Liver (tissue), 3 donors: Measurements from ENCODE around the gene DYNC1H1.

Experiments
- JUND ChIP-seq, 2 donors: IDR thresholded peaks; 2 replicates each; pipeline ENCODE4 v1.6.1; 2016; ENCODE audit warnings: antibody characterized with exemption in 2 of 2
- TF ChIP-seq, protein P1 (sequence below): fragments of 150-350 bp; IDR thresholded peaks from 2 replicates; pipeline ENCODE4 v1.5.1; 2017; ENCODE audit warnings: improper control_type of control experiment, low read depth, low read length; ENCODE audit not compliant: missing input control
- donor health status: healthy.
- donor health status: healthy.

DNA sequence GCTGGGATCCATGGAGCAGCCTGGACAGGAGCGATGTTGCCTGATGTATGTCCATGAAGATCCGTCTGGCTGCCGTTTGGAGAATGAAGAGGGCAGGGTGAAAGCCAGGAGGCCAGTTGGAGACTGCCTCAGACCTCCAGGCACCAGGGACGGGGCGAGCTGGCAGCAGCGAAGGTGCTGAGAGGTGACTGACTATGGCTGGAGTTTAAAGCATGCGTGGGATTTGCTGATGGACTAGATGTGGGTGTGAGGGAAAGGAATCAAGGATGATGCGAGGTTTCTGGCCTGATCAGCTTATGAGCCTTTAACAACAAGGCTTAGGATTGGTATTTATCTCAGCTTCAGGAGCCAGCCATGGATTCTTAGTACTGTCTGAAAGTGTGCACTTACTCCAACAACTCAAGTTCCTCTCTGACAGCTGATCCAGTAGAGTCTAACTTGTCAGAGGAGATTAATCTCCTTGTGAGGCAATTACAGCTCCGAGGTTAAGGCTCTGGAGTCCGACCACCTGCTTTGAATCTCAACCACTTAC is 49.4 kb downstream of the DYNC1H1 start:
- TF ChIP-seq JUND (IDR thresholded peaks at IDR 0.05) = no peak
- TF ChIP-seq, protein P1, sequence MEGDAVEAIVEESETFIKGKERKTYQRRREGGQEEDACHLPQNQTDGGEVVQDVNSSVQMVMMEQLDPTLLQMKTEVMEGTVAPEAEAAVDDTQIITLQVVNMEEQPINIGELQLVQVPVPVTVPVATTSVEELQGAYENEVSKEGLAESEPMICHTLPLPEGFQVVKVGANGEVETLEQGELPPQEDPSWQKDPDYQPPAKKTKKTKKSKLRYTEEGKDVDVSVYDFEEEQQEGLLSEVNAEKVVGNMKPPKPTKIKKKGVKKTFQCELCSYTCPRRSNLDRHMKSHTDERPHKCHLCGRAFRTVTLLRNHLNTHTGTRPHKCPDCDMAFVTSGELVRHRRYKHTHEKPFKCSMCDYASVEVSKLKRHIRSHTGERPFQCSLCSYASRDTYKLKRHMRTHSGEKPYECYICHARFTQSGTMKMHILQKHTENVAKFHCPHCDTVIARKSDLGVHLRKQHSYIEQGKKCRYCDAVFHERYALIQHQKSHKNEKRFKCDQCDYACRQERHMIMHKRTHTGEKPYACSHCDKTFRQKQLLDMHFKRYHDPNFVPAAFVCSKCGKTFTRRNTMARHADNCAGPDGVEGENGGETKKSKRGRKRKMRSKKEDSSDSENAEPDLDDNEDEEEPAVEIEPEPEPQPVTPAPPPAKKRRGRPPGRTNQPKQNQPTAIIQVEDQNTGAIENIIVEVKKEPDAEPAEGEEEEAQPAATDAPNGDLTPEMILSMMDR = no peak
